HG03460 (cell line): Measurements from ENCODE around the gene TYMP.
"Not testable (repeated sequence)": the region's sequence is repeated elsewhere in the genome, so short reads cannot be mapped to it uniquely, and the experiment has no call there.

ENCODE experiments used
- ATAC-seq: cut with Tn5 transposase; IDR thresholded peaks from one replicate; pipeline ENCODE4 v1.9.1; 2021; ENCODE audit not compliant: unreplicated experiment

The TYMP gene

DNA sequence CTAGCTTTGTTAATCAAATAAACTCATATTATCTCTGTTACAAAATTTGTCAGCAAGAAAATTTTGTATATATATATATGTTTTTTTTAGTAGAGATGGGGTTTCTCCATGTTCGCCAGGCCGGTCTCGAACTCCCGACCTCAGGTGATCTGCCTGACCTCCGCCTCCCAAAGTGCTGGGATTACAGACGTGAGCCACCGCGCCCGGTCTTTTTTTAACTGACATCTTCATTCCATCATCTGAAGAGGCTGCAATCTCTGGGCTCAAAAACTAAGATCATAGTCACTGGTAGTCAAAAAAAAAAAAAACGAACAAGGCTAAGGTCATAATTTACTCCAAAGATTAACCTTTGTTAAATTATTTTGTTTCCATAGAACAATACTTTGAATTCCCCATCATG is 10.6 kb upstream of the TYMP start:
- ATAC-seq = no peak

DNA sequence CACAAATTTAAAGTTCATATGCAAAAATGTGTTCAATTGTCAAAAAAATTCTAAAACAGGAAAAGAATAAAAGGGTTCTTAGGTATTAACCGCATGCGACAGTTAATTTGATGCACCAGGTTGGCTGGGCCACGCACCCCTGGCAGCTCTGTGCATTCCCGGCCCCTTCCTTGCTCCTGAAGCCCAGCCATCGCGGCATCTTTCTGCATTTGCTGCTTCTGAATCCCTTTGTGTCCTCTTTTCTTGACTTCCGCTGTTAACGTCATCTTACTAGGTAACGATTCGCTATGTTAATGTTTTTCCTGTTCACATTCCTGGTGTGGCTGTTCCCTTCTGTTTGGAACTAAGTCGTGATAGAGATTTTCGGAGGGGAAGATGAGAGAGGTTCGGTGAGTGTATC is 8.0 kb upstream of the TYMP start:
- no peak for ATAC-seq

DNA sequence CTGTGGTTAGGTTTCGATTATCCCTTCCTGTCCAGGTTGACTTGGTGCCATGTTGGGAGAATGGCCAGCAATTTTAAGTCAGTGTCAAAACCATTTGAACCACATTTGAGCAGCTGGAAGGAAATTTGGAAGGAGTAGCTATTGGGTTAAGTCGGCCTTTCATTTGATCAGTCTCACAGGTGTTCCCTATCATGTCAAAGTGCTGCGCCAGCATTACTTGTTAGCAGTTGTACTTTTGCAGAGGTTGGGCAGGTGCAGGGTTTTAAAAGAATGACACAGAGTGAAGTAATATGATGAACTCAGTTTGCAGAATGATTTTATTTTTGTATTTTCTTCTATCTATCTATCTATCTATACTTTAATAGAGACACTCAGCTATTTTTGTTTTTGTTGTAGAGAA is 6.4 kb upstream of the TYMP start:
- ATAC-seq = no peak

DNA sequence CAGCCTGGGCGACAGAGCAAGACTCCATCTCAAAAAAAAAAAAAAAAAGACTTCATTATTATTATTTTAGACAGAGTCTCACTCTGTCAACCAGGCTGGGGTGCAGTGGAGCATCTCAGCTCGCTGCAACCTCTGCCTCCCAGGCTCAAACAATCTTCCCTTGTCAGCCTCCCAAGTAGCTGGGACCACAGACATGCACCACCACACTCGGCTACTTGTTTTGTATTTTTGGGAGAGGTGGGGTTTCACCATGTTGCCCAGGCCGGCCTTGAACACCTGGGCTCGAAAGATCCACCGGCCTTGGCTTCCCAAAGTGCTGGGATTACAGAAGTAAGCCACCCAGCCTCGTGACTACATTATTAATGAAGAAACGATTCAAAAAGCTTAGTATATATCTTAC is 5.3 kb upstream of the TYMP start:
- no peak for ATAC-seq

DNA sequence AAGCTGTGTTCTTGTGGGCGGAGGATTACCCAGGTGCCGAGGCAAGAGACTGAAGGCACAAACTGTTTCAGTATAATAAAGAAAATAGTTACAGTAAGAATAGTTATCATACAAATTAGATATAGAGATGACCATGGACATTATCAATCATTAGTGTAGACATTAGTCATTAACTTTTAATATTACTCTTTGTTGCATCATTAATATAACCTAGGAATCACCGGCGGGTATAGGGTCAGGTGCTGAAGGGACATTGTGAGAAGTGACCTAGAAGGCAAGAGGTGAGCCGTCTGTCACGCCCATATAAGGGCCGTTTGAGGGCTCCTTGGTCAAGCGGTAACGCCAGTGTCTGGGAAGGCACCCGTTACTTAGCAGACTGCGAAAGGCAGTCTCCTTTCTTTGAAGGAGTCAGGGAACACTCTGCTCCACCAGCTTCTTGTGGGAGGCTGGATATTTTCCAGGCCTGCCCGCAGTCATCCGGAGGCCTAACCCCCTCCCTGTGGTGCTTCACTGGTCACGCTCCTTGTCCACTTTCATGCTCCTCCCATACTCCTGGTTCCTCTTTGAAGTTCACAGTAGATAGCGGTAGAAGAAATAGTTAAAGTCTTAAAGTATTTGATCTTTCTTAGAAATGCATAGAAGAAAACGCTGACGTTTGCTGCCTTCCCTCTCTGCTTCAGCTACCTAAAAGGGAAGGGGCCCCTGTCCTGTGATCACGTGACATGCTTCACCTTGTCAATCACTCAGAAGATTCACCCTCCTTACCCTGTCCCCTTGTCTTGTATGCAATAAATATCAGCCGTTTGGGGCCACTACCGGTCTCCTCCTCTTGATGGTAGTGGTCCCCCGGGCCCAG is 4.3 kb upstream of the TYMP start:
- not testable (repeated sequence) for ATAC-seq

DNA sequence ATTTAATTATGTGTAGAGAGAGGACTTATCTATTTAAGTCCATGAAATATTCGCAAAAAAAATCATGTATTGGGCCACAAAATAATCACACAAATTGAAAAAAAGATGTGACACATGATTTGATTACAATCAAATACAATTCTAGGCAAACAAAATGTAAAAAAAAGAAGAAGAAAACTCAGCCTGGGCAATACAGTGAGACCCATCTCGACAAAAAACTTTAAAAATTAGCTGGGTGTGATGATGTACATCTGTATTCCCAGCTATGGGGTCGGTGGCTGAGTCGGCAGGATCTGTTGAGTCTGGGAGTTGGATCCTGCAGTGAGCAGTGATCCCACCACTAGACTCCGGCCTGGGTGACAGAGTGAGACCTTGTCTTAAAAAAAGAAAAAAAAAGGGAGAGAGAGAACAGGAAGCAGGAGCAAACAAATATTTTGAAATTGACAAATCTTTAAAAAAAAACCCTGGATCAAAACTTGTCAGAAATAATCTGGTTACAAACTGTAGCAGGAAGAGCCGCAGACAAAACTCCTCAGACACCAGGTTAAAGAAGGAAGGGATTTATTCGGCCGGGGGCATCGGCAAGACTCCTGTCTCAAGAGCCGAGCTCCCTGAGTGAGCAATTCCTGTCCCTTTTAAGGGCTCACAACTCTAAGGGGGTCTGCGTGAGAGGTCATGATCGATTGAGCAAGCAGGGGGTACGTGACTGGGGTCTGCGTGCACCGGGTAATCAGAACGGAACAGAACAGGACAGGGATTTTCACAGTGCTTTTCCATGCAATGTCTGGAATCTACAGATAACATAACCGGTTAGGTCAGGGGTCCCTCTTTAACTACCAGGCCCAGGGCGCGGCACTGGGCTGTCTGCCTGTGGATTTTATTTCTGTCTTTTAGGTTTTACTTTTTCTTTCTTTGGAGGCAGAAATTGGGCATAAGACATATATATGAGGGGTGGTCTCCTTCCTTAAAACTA is 3.3 kb upstream of the TYMP start:
- no peak for ATAC-seq

DNA sequence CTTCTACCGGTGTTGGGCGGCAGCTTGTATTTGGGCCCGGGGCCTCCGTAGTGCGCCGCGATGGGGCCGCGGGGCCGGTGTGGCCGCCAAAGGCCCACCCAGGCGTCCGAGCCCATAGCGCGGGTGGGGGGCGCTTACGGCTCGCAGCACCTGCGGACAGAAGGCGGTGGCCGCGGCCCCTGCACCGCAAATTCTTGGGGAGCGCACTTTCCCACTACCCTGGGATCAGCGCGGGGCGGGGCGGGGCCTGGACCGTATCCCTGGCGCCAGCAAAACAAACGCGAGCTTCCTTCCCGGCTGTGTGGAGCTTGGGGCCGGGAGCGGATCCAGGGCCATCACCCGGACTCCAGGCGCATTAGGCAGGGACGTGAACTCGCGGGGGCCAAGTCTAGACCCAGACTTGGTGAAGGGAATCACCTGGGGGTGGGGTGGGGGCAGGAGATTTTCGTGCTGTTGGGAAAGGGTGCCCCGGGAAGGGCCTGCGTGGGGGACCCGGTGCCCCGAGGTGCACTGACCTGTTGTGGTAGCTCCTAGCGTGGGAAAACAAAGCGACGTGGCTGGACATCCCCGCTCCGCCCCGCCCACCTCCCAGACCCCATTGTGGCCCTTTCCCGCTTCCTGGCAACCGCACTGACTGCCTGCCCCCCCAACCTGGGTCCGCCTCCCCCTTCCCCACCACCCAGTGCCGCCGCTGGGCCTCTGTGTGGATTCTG is 2.3 kb upstream of the TYMP start:
- no peak for ATAC-seq

DNA sequence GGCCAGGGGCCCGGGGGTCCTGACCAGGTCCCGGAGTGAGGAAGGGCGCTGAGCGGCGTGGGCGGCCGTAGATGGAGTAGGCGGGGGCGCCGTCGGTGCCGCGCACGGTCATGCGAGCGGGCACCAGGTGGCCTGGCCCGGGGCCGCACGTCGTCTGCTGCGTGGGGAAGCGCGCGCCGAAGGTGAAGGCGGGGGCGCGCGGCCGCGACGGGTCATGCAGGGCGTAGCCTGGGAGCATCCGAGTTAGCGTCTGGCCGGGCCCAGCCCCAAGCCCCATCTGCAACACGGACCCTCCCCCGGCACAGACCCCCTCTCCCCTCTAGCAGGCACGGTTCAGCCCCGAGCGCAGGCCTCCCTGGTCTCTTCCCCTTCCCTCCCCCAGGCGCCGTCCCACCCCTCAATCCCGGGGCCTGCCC is 1.7 kb upstream of the TYMP start:
- ATAC-seq = no peak

DNA sequence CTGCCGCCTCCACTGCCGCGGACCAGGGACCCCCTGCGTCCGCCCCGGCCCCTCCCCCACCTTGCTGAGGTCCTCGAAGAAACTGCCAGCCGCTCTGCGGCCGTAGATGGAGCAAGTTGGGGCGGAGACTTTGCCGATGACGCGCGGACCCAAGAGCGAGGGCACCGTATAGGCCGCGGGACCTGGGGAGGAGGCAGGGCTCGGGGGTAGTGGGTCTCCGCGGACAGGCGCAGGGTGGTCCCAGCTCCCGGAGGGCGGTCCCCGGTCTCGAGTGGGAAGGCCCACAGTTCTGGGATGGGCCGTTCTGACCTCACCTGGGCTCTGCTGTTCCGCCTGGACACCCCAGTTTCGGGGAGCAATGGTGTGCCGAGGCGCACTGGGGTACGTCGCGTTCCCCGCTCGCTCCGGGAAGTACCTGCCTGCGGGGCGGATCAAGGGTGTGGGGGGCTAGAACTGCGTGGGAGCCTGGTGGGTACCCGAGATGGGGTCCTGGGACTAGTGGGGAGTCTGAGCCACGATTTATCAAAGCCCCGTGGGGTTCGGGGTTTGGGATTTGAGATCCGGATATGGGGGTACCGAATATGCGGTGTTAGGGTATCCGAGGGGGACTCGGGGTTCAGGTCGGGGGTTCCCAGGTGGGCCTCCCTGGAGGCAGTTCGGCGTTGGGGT is 1.2 kb upstream of the TYMP start:
- no peak for ATAC-seq

DNA sequence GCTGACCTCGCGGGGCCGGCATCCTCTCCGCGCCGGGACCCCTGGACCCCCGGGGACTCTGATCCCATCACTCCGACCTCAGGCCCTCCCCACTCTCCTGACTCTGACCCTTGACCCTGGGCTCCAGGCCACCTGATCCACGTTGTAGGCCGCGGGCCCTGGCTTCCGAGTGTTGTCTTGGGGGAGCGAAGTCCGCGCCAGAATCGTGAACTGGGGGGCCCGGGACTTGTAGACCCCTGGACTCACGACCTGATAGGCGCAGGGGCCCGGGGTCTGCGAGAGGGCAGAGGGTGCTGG is 716 bp upstream of the TYMP start:
- ATAC-seq = no peak

DNA sequence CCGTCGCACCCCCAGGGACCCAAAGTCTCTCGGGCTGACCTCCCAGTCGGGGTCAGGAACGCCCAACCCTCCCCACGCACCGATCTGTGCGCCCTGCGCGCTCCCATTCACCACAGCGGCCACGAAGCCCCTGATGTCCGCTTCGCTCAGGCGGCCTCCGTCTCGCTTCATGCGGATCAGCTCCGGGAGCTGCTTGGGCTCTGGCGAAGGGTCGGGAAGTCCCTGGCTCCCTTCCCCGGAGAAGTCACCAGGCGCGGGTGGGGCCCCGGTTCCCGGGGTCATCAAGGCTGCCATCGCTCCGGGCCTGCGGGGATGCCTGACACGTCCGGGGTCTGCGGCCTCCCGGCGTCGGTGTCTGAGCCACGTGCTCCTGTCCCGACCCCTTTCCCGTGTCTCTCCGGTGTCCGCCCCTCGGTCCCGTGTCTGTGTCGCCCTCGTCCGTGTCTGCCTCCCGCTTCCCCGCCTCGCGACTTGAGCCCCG is 356 bp downstream of the TYMP start:
- ATAC-seq = no peak

DNA sequence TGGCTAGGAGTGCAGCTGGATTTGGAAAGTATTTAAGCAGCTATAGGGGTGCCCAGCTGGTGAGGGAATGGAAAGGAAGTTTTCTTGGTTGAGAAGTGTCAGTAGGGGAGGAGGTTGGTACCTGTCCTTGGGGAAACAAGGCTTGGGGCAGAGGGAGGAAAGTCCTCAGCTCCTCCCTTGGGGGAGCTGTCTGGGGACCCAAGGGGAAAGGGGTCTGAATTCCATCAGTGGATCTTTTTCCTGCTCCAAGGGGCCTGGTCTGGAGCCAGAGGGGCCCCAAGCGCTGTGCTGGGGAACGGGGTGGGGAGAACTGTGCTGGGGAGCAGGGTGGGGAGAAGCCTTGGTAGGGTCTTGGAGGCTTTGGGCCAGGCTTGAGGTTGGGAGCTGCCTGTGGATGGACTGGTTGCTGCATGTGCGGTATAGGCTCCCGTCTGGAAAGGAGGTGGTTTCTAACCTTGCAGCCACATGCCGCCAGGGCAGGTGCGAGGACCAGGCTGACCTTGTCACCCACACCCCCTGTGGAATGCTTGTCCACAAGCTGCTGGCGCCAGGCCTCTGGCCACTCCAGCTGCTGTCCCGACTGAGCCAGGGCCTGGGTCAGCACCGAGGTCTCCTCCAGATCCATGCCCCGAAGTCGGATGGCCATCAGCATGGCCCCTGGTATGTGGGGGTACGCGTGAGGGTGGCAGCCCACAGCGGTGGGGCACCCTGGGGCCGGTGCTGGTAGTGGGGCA is 963 bp downstream of the TYMP start:
- ATAC-seq = no peak

DNA sequence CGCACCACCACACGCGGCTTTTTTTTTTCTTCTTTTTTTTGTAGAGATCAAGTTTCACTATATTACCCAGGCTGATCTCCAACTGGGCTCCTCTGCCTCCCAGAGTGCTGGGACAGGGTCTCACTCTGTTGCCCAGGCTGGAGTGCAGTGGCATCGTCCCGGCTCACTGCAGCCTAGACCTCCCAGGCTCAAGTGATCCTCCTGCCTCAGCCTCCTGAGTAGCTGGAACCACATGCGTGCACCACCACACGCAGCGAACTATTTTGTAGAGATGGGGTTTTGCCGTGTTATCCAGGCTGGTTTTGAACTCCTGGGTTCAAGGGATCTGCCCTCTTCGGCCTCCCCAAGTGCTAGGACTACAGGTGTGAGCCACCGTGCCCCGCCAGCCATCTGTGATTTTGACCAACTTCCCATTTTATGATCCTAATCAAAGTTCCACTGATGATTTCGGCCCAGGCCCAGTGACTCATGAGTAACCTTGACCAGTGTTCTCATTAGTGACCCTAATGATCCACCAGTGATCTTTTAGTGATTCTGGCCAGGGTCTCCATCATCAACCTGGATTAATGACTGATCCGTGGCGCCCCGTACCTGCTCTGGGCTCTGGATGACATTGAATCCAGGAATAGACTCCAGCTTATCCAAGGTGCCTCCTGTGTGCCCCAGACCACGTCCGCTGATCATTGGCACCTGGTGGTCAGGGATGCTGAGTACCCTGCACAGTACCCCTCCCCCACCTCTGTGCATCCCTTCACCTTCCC is 1.7 kb downstream of the TYMP start:
- ATAC-seq = no peak

DNA sequence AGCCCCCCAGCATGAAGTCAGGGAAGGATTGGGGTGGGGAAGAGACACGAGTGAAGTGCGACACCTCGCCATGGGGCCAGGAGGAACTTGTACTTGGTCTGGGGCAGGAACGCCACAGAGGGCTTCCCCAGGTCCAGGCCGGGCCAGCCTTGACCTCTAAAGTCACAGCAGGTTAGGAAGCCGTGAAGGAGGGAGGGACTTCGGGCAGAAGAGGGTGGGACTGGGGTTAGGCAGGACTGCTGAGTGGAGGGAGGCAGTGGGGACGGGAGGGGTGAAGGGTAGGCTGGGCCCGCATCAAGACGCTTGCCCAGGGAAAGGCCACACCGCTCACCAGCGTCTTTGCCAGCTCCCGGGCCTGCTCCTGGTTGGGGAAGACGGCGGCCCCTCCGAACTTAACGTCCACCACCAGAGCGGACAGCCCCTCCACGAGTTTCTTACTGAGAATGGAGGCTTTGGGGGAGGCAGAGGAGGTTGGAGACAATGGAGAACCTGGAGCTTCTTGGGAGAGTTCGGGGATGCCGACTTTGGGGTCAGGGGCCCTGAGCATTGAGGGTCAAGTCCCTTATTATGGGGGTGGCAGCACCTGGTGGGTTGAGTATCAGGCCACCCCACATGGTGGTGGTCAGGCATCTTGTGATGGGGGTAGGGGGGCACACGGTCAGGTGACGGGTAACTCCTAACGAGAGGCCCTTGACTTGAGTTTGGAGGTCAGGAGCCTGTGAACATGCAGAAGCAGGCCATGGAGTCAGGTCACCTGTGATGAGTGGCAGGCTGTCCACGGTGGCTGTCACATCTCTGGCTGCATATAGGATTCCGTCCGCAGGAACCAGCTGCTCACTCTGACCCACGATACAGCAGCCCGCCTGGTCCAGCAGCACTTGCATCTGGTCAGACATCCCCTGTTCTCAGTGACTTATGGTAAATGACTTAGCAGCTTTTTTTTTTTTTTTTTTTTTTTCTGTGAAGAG is 2.7 kb downstream of the TYMP start:
- ATAC-seq = no peak

DNA sequence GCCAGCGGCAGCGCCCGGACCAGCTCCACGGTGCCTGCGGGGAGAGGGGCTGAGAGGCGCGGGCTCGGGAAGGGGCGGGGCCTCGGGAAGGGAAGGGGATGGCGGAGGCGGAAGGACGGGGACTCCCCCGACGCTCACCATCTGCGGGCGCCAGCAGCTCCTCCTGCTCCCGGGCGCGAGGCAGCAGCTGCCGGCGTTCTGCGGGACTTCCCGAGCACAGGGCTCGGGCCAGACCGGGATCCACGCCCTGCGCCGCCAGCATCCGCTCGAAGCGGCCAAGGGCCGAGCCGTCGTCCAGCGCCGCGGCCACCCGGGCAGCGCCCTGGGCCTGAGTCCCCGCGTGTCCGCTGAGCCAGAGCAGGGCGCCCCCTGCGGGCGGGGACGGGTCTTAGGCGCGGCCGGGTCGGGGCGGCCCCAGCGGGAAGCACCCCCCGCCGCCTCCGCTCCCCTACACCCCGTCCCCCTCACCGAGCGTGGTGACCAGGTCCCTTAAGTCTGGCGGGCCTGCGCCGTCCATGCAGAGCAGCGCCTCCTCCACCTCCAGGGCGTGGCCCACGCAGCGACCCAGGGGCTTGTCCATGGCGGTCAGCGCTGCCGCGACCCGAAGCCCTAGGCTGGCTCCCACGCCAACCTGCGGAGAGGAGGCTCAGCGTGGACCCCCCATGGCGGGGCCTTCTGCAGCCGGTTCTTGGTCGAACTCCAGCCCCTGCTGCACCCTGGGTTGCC is 3.5 kb downstream of the TYMP start:
- peak; percentile 27 for ATAC-seq

DNA sequence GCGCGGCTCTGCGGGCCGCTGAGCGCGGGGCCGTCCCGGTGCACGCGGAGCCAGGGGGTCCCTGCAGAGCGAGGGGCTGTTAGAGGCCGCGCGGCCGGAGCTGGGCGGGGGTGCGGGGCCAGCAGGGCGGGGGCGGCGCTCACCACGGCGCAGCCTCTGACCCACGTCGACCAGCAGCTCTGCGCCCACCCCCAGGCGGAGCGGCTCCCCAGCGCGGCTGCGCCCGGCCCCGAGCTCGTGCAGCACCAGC is 4.0 kb downstream of the TYMP start:
- peak; percentile 13 for ATAC-seq

DNA sequence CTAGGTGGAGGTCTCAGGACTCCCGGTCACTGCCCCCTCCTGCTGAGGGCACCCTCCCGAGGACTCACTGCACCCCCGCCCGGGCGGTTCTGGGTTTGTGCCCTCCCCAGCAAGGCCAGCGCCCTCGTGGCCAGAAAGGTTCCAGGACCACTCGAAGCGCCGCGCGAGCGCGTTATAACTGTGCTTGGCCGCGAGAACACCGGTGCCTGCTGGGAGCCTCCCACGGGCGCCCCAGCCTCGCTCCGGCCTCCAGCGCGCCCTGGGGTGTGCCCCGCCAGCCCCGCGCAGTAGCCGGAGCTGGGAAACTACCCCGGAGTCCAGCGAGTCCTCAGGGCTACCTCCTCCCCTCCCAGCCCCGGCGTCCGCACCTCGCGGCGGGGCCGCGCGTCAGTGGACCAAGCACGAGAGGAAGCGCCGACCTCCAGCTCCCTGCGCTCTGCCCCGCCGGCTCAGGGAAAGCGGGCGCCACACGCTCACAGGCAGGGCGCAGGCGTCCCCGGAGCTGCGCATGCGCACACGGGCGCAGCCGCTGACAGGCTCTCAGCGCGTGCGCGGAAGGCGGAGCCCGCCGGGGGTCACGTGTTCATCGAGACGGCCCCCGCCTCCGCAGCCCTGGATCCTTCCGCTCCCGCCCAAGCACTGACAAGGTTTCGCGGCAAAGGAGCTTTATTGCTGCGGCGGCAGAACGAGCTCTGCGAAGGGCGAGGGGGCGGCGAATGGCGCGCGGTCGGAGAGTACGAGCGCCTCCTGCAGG is 4.5 kb downstream of the TYMP start, which contains the start of gene SCO2:
TSS of gene SCO2 (minus strand) at position 495 of the 754 bp plus-strand sequence. CDS start 1,187 bp downstream, outside the sequence.
- ATAC-seq = peak; percentile 40
